Mesenchymal stem cell (in vitro differentiated cells and primary cell): ENCODE measurements around the gene FIBCD1.
A peak's percentile ranks its signal among the peaks of the same experiment; 100 is the strongest.

Source experiments
- DNase-seq: peaks from one replicate; pipeline ENCODE4 v3.0.0-alpha.2; 2013
- H2AFZ ChIP-seq: one replicate; pipeline ENCODE4 v1.6.1; 2013; ENCODE audit warnings: low read depth, mild to moderate bottlenecking, control low read depth, inconsistent platforms, low read length, moderate library complexity
- H2AK5ac ChIP-seq: 2 replicates; pipeline ENCODE4 v1.6.1; 2013; ENCODE audit warnings: low read length, moderate library complexity, mild to moderate bottlenecking, inconsistent platforms; ENCODE audit not compliant: severe bottlenecking
- H2BK120ac ChIP-seq: one replicate; pipeline ENCODE4 v1.6.1; 2013; ENCODE audit warnings: low read depth, mild to moderate bottlenecking, inconsistent platforms, low read length, moderate library complexity
- H2BK12ac ChIP-seq, 2 experiments: one replicate each; pipeline ENCODE4 v1.6.1; 2013; ENCODE audit warnings: inconsistent platforms in 2 of 2, low read length in 2 of 2, mild to moderate bottlenecking in 2 of 2, moderate library complexity in 2 of 2, control low read depth in 1 of 2
- H2BK15ac ChIP-seq: one replicate; pipeline ENCODE4 v1.6.1; 2013; ENCODE audit warnings: mild to moderate bottlenecking, low read depth, inconsistent platforms; ENCODE audit not compliant: poor library complexity, severe bottlenecking
- H2BK5ac ChIP-seq: 2 replicates; pipeline ENCODE4 v1.6.1; 2013; ENCODE audit warnings: low read depth, mild to moderate bottlenecking, low read length, control low read depth, inconsistent platforms; ENCODE audit not compliant: poor library complexity, severe bottlenecking
- H3K14ac ChIP-seq, 2 experiments: one replicate each; pipeline ENCODE4 v1.6.1; 2013; ENCODE audit warnings: inconsistent platforms in 2 of 2, low read length in 2 of 2, control low read depth in 1 of 2, mild to moderate bottlenecking in 1 of 2, moderate library complexity in 1 of 2
- H3K18ac ChIP-seq, 2 experiments: one replicate each; pipeline ENCODE4 v1.6.1; 2013; ENCODE audit warnings: inconsistent platforms in 2 of 2, low read length in 2 of 2, control low read depth in 1 of 2, low read depth in 1 of 2, mild to moderate bottlenecking in 1 of 2
- H3K23ac ChIP-seq, 2 experiments: one replicate each; pipeline ENCODE4 v1.6.1; 2013; ENCODE audit warnings: inconsistent platforms in 2 of 2, low read length in 2 of 2, mild to moderate bottlenecking in 2 of 2, moderate library complexity in 2 of 2, control low read depth in 1 of 2
- H3K27ac ChIP-seq: 2 replicates; pipeline ENCODE4 v1.5.1; 2013; ENCODE audit warnings: mild to moderate bottlenecking, moderate library complexity, low read length, control low read depth, inconsistent platforms; ENCODE audit not compliant: poor library complexity, severe bottlenecking
- H3K27me3 ChIP-seq, 2 experiments: 2 replicates each; pipeline versions ENCODE4 v1.6.1 to v1.7.0; 2013; ENCODE audit warnings: low read length in 2 of 2, mild to moderate bottlenecking in 2 of 2, moderate library complexity in 2 of 2, control low read depth in 1 of 2, inconsistent platforms in 1 of 2; ENCODE audit not compliant: control insufficient read depth in 1 of 2, insufficient read depth in 1 of 2
- H3K36me3 ChIP-seq, 2 experiments: 2 replicates each; pipeline versions ENCODE4 v1.6.1 to v1.7.0; 2013; ENCODE audit warnings: low read length in 2 of 2, control low read depth in 1 of 2, inconsistent platforms in 1 of 2, low read depth in 1 of 2, mild to moderate bottlenecking in 1 of 2; ENCODE audit not compliant: insufficient read depth in 2 of 2, control insufficient read depth in 1 of 2
- H3K4ac ChIP-seq, 2 experiments: one replicate each; pipeline ENCODE4 v1.6.1; 2013; ENCODE audit warnings: inconsistent platforms in 2 of 2, low read length in 2 of 2, mild to moderate bottlenecking in 2 of 2, moderate library complexity in 2 of 2, control low read depth in 1 of 2, low read depth in 1 of 2
- H3K4me1 ChIP-seq: 2 replicates; pipeline ENCODE4 v1.6.1; 2013; ENCODE audit warnings: low read depth, low read length, control low read depth; ENCODE audit not compliant: control insufficient read depth, insufficient read depth
- H3K4me2 ChIP-seq: 2 replicates; pipeline ENCODE4 v1.6.1; 2013; ENCODE audit warnings: low read length, mild to moderate bottlenecking, inconsistent platforms; ENCODE audit not compliant: poor library complexity, severe bottlenecking
- H3K4me3 ChIP-seq, 2 experiments: 2 replicates each; pipeline versions ENCODE4 v1.5.1 to v1.7.0; 2013; ENCODE audit warnings: low read length in 2 of 2, mild to moderate bottlenecking in 2 of 2, control low read depth in 1 of 2, low read depth in 1 of 2; ENCODE audit not compliant: insufficient read depth in 1 of 2
- H3K79me1 ChIP-seq: replicated peaks from 2 replicates; pipeline ENCODE4 v1.6.1; 2013; ENCODE audit warnings: mild to moderate bottlenecking, control low read depth, low read length, inconsistent platforms; ENCODE audit not compliant: poor library complexity, severe bottlenecking
- H3K9ac ChIP-seq: 2 replicates; pipeline ENCODE4 v1.7.0; 2013; ENCODE audit warnings: mild to moderate bottlenecking, low read length, moderate library complexity
- H3K9me3 ChIP-seq: 2 replicates; pipeline ENCODE4 v1.7.0; 2013; ENCODE audit warnings: mild to moderate bottlenecking, low read length; ENCODE audit not compliant: control insufficient read depth
- H4K8ac ChIP-seq: one replicate; pipeline ENCODE4 v1.6.1; 2013; ENCODE audit warnings: inconsistent platforms, mild to moderate bottlenecking, low read length, moderate library complexity
- H4K91ac ChIP-seq: one replicate; pipeline ENCODE4 v1.6.1; 2013; ENCODE audit warnings: mild to moderate bottlenecking, low read length, inconsistent platforms
- WGBS: methylation state at CpG from one replicate; pipeline ENCODE4 v1.1.7; 2013; ENCODE audit warnings: mixed read lengths; 5-methylcytosine and 5-hydroxymethylcytosine counted together

The FIBCD1 gene

DNA sequence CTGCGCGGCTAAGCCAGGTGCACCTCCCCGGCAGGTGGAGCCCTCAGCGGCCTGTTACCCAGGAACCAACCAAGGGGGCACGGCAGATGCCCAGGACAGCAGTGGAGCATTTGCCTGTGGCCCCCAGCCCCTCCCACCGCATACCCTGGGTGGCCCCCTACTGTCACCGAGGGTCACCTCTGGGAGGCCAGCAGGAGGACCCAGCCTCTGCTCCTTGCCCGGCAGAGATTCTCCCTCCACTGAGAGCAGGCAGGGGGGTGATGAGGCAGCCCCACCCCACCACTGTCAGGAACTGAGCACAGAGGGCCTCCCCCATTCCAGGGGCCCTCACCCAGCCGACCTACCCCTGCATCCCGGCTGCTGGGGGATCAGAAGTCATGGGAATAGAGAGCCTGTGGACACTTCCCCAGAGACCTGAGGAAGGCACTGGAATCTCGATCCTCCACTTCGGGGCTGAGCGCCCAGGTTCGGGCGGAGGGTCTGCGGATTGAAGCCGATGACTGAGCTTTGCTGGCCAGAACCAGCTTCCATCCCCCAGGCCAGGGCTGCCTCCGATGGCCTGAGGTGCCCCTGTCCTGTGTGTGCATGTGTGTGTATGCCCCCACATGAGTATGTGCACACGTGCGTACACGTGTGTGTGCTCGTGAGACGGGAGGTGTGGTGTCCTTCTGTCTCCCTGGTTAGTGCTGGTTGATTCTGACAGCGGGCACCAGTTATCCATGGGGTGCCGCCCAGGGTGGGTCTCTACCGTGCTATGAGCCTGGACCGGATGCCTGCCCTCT, 42.6 kb downstream of the FIBCD1 start, which contains the start of gene QRFP:
TSS of gene QRFP (minus strand) at position 580 of the 782 bp plus-strand sequence. CDS start 2,974 bp downstream, outside the sequence.
- Histone ChIP-seq H2BK15ac (peak within 1 kb of the TSS; percentile 34), H3K36me3 (peaks cover 32 to 47% of the 10 kb centered on the region in 2 experiments), H3K18ac (peak within 1 kb of the TSS in 1 of 2 experiments; percentile 11), H3K4me2 (no peak within 1 kb of the TSS), H3K9me3 (no peaks in the 10 kb centered on the region), H4K8ac (no peak within 1 kb of the TSS), H2BK120ac (no peak within 1 kb of the TSS), H2BK12ac (no peak within 1 kb of the TSS), H3K4me1 (peaks cover 13% of the 10 kb centered on the region), H3K27me3 (peaks cover 9 to 26% of the 10 kb centered on the region in 2 experiments), H4K91ac (no peak within 1 kb of the TSS), H3K14ac (peak within 1 kb of the TSS in 1 of 2 experiments; percentile 26), H3K27ac (no peak within 1 kb of the TSS), H3K4me3 (no peak within 1 kb of the TSS), H2AFZ (no peak within 1 kb of the TSS), H3K4ac (no peak within 1 kb of the TSS), H3K23ac (no peak within 1 kb of the TSS), H2BK5ac (no peak within 1 kb of the TSS), H2AK5ac (no peak within 1 kb of the TSS), H3K79me1 (peaks cover 3% of the 10 kb centered on the region), H3K9ac (no peak within 1 kb of the TSS)
- no peak for DNase-seq
- 83% methylated on average over 27 of the region's 27 CpGs for WGBS

DNA sequence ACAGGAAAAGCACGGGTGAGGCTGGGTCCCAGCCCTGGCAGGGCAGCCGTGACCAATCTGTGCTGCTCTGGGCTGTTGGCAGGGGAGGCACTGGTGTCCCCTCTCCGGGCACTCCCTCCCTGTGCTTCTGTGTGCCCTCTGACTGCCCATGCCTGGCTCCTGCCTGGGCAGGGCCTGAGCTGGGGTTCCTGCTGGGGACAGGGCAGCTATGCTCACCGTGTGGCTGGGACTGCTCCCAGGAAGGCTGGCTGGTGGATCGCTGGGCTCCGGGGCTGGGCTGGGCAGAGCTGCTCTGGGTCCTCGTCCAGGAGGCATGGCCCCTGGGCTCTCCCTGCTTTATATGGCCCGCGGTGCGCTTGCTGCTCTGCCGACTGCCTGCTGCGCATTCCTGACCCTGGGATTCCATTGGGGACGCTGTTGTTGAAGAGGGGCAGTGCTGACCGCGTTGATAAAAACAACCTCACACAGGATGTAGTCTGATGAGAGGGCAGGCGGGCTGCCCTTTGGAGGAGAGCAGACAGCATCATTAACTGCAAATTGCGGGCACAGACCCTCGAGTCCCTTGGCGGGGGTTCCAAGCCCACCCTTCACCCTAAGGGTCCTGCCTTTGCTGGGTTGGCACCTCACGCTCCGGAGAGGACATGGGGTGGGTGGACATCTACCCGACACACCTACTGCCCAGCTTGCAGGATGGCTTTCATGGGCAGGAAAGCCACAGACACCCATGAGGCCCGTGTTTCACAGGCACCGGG, 43.4 kb downstream of the FIBCD1 start:
- Histone ChIP-seq H2BK120ac (no peak overlapping the region), H3K79me1 (peaks cover 3% of the 10 kb centered on the region), H2BK15ac (no peak overlapping the region), H3K18ac (no peak overlapping the region), H3K14ac (peak overlapping the region in 1 of 2 experiments; percentile 68), H2AK5ac (no peak overlapping the region), H3K36me3 (peaks cover 39 to 54% of the 10 kb centered on the region in 2 experiments), H3K9ac (no peak overlapping the region), H4K8ac (no peak overlapping the region), H3K23ac (no peak overlapping the region), H3K4me2 (no peak overlapping the region), H3K4ac (no peak overlapping the region), H4K91ac (no peak overlapping the region), H3K27ac (no peak overlapping the region), H3K9me3 (no peaks in the 10 kb centered on the region), H3K4me3 (no peak overlapping the region), H3K4me1 (peaks cover 13% of the 10 kb centered on the region), H2AFZ (no peak overlapping the region), H2BK12ac (no peak overlapping the region), H2BK5ac (no peak overlapping the region), H3K27me3 (peaks cover 5 to 19% of the 10 kb centered on the region in 2 experiments)
- WGBS, result 85% methylated on average over 24 of the region's 24 CpGs
- DNase-seq, result no peak

DNA sequence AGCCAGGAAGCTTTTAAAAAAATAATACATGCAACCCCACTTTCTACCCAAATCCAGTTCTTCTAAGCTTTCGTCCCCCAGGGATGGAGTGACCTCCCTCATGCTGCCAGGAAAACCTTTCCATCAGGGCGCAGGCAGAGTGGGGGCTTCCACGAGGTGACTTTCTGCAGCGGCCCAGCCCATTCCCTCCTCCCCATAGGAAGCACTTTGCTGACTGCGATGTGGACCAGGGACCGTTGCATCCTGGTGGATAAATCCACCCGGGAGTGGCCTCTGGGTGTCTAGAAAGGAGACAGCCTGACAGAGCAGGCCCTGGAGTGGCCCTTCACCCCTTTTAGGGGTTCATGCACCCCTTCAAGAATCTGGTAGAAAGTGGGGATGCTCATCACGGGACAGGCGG, 44.0 kb downstream of the FIBCD1 start:
- no peak overlapping the region for H2BK15ac ChIP-seq
- no peak overlapping the region for H2AFZ ChIP-seq
- 90% methylated on average over 9 of the region's 9 CpGs for WGBS
- H4K8ac ChIP-seq, result no peak overlapping the region
- no peaks in the 10 kb centered on the region for H3K9me3 ChIP-seq
- no peak overlapping the region for H2BK120ac ChIP-seq
- H3K79me1 ChIP-seq, result peaks cover 3% of the 10 kb centered on the region
- DNase-seq, result no peak
- H2BK12ac ChIP-seq, result no peak overlapping the region
- no peak overlapping the region for H3K4me2 ChIP-seq
- H3K36me3 ChIP-seq, result peaks cover 45 to 60% of the 10 kb centered on the region in 2 experiments
- no peak overlapping the region for H3K27ac ChIP-seq
- H3K14ac ChIP-seq, result no peak overlapping the region
- H2AK5ac ChIP-seq, result no peak overlapping the region
- no peak overlapping the region for H4K91ac ChIP-seq
- H3K9ac ChIP-seq, result no peak overlapping the region
- no peak overlapping the region for H3K4me3 ChIP-seq
- H3K27me3 ChIP-seq, result peaks cover 0 to 13% of the 10 kb centered on the region in 2 experiments
- H3K4me1 ChIP-seq, result peaks cover 13% of the 10 kb centered on the region
- H3K4ac ChIP-seq, result no peak overlapping the region
- no peak overlapping the region for H3K23ac ChIP-seq
- no peak overlapping the region for H3K18ac ChIP-seq
- no peak overlapping the region for H2BK5ac ChIP-seq

DNA sequence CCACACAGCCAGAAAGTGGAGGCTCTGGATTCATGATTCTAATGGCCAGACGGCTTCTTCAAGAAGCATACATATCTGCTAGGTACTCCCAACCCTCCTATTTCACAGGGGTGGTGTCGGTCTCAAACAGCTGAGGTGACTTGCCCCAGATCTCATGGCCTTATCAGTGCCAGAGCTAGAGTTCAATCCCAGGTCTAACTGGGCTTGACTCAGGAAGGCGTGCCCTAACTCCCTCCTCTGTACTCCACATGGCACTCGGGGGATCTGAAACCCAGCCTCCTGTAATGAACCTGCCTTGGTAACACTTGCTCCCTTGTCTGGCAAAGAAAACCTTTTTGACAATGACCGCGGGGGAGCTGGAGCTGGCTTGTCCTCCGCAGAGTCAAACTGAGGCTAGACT, 44.5 kb downstream of the FIBCD1 start:
- no peak overlapping the region for H4K91ac ChIP-seq
- H2BK15ac ChIP-seq, result no peak overlapping the region
- no peak overlapping the region for H3K4me3 ChIP-seq
- H3K23ac ChIP-seq, result no peak overlapping the region
- peaks cover 13% of the 10 kb centered on the region for H3K4me1 ChIP-seq
- H3K4me2 ChIP-seq, result no peak overlapping the region
- H3K9ac ChIP-seq, result no peak overlapping the region
- no peak overlapping the region for H2AFZ ChIP-seq
- no peak for DNase-seq
- no peaks in the 10 kb centered on the region for H3K9me3 ChIP-seq
- no peak overlapping the region for H3K27ac ChIP-seq
- no peak overlapping the region for H2BK5ac ChIP-seq
- WGBS, result 82% methylated on average over 7 of the region's 7 CpGs
- H2BK120ac ChIP-seq, result no peak overlapping the region
- no peak overlapping the region for H2BK12ac ChIP-seq
- no peak overlapping the region for H3K4ac ChIP-seq
- H3K27me3 ChIP-seq, result peaks cover 0 to 8% of the 10 kb centered on the region in 2 experiments
- no peak overlapping the region for H2AK5ac ChIP-seq
- no peak overlapping the region for H3K14ac ChIP-seq
- H3K79me1 ChIP-seq, result peaks cover 3% of the 10 kb centered on the region
- H4K8ac ChIP-seq, result no peak overlapping the region
- H3K36me3 ChIP-seq, result peaks cover 50 to 64% of the 10 kb centered on the region in 2 experiments
- no peak overlapping the region for H3K18ac ChIP-seq
